ENCODE results near the gene ORM2.
"Not testable (repeated sequence)": the region's sequence is repeated elsewhere in the genome, so short reads cannot be mapped to it uniquely, and the experiment has no call there.

The ORM2 gene

GRCh38 chr9:114322831-114323531 is 6.7 kb upstream of the ORM2 start, which contains the start of gene ORM1:
Gene ORM1 (plus strand): TSS chr9:114323098. CDS start chr9:114323134, 36 bp downstream.
- H3K4me2 ChIP-seq (ENCODE audit: low read depth, low read length, poor library complexity, severe bottlenecking); H3K4me3 ChIP-seq (ENCODE audit: low read length, poor library complexity, severe bottlenecking); H3K27me3 ChIP-seq (ENCODE audit: insufficient read depth, low read length, poor library complexity, severe bottlenecking); H2AFZ ChIP-seq (ENCODE audit: low read length); H3K9me2 ChIP-seq (replicated peaks; ENCODE audit: low read depth, low read length); H3K4me1 ChIP-seq (ENCODE audit: insufficient read depth, low read length, poor library complexity, severe bottlenecking); H3K9ac ChIP-seq (ENCODE audit: low read depth, low read length, poor library complexity, severe bottlenecking); H3K36me3 ChIP-seq (ENCODE audit: insufficient read depth, low read length); H3K9me3 ChIP-seq (ENCODE audit: insufficient read depth, low read depth, low read length); H3F3A ChIP-seq (ENCODE audit: low read depth); H4K20me1 ChIP-seq (ENCODE audit: insufficient read depth, low read length, poor library complexity, severe bottlenecking); H3K79me2 ChIP-seq (ENCODE audit: insufficient read depth, low read length): not testable (repeated sequence)

GRCh38 chr9:114323849-114324248 is 5.8 kb upstream of the ORM2 start:
- H3K4me1 ChIP-seq (ENCODE audit: insufficient read depth, low read length, poor library complexity, severe bottlenecking); H3F3A ChIP-seq (ENCODE audit: low read depth); H3K9me2 ChIP-seq (replicated peaks; ENCODE audit: low read depth, low read length); H3K4me2 ChIP-seq (ENCODE audit: low read depth, low read length, poor library complexity, severe bottlenecking); H3K9me3 ChIP-seq (ENCODE audit: insufficient read depth, low read depth, low read length); H4K20me1 ChIP-seq (ENCODE audit: insufficient read depth, low read length, poor library complexity, severe bottlenecking); H3K9ac ChIP-seq (ENCODE audit: low read depth, low read length, poor library complexity, severe bottlenecking); H3K4me3 ChIP-seq (ENCODE audit: low read length, poor library complexity, severe bottlenecking); H3K79me2 ChIP-seq (ENCODE audit: insufficient read depth, low read length); H2AFZ ChIP-seq (ENCODE audit: low read length); H3K36me3 ChIP-seq (ENCODE audit: insufficient read depth, low read length); H3K27me3 ChIP-seq (ENCODE audit: insufficient read depth, low read length, poor library complexity, severe bottlenecking): not testable (repeated sequence)

DNA sequence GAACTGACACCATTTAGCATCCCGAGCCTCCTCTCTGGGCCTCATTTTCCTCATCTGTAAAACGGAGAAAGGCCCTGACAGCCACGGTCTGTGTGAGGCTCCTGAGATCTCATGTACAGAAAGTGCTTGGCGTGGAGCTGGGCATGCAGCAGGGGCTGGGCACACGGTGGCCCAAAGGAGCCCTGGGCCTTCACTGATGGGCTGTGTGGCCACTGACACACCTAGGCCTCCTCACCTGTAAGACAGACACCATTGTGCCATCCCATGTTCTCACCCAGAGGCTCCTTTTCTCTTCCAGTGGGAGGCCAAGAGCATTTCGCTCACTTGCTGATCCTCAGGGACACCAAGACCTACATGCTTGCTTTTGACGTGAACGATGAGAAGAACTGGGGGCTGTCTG is 5.2 kb upstream of the ORM2 start:
- H3K4me2 ChIP-seq (ENCODE audit: low read depth, low read length, poor library complexity, severe bottlenecking) = no peak overlapping the region
- no peaks in the 10 kb centered on the region for H4K20me1 ChIP-seq (ENCODE audit: insufficient read depth, low read length, poor library complexity, severe bottlenecking)
- H3K36me3 ChIP-seq (ENCODE audit: insufficient read depth, low read length) = no peaks in the 10 kb centered on the region
- H3K4me1 ChIP-seq (ENCODE audit: insufficient read depth, low read length, poor library complexity, severe bottlenecking) = no peaks in the 10 kb centered on the region
- H3K9ac ChIP-seq (ENCODE audit: low read depth, low read length, poor library complexity, severe bottlenecking) = no peak overlapping the region
- no peaks in the 10 kb centered on the region for H3K9me2 ChIP-seq (replicated peaks; ENCODE audit: low read depth, low read length)
- H2AFZ ChIP-seq (ENCODE audit: low read length) = no peak overlapping the region
- H3K4me3 ChIP-seq (ENCODE audit: low read length, poor library complexity, severe bottlenecking) = no peak overlapping the region
- H3K79me2 ChIP-seq (ENCODE audit: insufficient read depth, low read length) = no peaks in the 10 kb centered on the region
- no peaks in the 10 kb centered on the region for H3K9me3 ChIP-seq (ENCODE audit: insufficient read depth, low read depth, low read length)
- TF ChIP-seq EZH2phosphoT487 (IDR thresholded peaks at IDR 0.05; ENCODE audit: borderline replicate concordance) = no peak
- TF ChIP-seq, protein P1, sequence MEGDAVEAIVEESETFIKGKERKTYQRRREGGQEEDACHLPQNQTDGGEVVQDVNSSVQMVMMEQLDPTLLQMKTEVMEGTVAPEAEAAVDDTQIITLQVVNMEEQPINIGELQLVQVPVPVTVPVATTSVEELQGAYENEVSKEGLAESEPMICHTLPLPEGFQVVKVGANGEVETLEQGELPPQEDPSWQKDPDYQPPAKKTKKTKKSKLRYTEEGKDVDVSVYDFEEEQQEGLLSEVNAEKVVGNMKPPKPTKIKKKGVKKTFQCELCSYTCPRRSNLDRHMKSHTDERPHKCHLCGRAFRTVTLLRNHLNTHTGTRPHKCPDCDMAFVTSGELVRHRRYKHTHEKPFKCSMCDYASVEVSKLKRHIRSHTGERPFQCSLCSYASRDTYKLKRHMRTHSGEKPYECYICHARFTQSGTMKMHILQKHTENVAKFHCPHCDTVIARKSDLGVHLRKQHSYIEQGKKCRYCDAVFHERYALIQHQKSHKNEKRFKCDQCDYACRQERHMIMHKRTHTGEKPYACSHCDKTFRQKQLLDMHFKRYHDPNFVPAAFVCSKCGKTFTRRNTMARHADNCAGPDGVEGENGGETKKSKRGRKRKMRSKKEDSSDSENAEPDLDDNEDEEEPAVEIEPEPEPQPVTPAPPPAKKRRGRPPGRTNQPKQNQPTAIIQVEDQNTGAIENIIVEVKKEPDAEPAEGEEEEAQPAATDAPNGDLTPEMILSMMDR (conservative IDR thresholded peaks at IDR 0.05; ENCODE audit: low read length) = no peak
- H3K27me3 ChIP-seq (ENCODE audit: insufficient read depth, low read length, poor library complexity, severe bottlenecking) = no peaks in the 10 kb centered on the region
- no peaks in the 10 kb centered on the region for H3F3A ChIP-seq (ENCODE audit: low read depth)

DNA sequence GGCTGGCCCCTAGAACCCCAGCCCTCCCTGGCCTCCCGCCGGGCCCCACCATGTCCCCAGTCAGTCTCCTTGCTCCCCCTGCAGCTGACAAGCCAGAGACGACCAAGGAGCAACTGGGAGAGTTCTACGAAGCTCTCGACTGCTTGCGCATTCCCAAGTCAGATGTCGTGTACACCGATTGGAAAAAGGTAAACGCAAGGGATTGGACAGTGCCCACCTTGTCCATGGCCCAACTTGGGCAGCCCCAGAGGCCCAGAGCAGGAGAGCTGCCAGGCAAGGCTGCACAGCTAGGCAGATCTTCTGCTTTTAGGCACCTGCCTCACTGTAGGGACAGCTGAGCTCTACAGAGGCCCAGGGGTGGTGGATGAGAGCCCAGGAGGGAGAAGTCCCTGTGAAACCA is 4.7 kb upstream of the ORM2 start:
- not testable (repeated sequence) for H3K9me3 ChIP-seq (ENCODE audit: insufficient read depth, low read depth, low read length); H3K4me3 ChIP-seq (ENCODE audit: low read length, poor library complexity, severe bottlenecking); H4K20me1 ChIP-seq (ENCODE audit: insufficient read depth, low read length, poor library complexity, severe bottlenecking); H3K79me2 ChIP-seq (ENCODE audit: insufficient read depth, low read length); H2AFZ ChIP-seq (ENCODE audit: low read length); H3K36me3 ChIP-seq (ENCODE audit: insufficient read depth, low read length); H3K4me2 ChIP-seq (ENCODE audit: low read depth, low read length, poor library complexity, severe bottlenecking); H3K27me3 ChIP-seq (ENCODE audit: insufficient read depth, low read length, poor library complexity, severe bottlenecking); H3F3A ChIP-seq (ENCODE audit: low read depth); H3K9me2 ChIP-seq (replicated peaks; ENCODE audit: low read depth, low read length); H3K4me1 ChIP-seq (ENCODE audit: insufficient read depth, low read length, poor library complexity, severe bottlenecking); H3K9ac ChIP-seq (ENCODE audit: low read depth, low read length, poor library complexity, severe bottlenecking)

DNA sequence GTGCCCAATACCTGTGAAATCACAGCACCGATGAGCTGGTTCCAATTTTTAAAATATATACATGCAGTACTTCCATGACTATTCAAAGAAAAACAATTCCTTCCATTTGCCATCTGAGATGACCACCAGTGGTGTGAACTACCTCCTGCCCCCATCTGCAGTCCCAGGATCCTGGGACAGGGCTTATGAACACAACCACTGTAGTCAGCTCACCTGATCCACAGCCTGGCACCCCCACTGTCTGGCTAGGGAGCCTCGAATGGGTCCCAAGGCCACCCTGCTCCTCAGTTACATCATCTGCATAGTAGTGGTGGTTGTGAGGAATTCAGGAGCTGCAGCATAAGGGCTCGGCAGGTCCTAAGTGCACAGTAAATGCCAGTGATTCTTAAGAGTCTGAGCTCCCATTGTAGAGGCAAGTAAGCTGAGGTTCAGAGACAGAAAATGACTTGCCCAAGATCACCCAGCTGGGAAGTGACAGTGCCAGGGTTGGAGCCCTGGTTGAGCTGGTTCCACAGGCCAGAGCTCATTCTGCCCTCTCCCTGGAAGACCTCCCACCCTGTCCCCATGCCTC is 3.9 kb upstream of the ORM2 start:
- H4K20me1 ChIP-seq (ENCODE audit: insufficient read depth, low read length, poor library complexity, severe bottlenecking); H3K27me3 ChIP-seq (ENCODE audit: insufficient read depth, low read length, poor library complexity, severe bottlenecking): not testable (repeated sequence)

More for the DNA sequence above, 3.9 kb upstream of the ORM2 start:
- H3K79me2 ChIP-seq (ENCODE audit: insufficient read depth, low read length); H2AFZ ChIP-seq (ENCODE audit: low read length); H3K4me1 ChIP-seq (ENCODE audit: insufficient read depth, low read length, poor library complexity, severe bottlenecking); H3K4me2 ChIP-seq (ENCODE audit: low read depth, low read length, poor library complexity, severe bottlenecking); H3K36me3 ChIP-seq (ENCODE audit: insufficient read depth, low read length); H3K4me3 ChIP-seq (ENCODE audit: low read length, poor library complexity, severe bottlenecking); H3K9me3 ChIP-seq (ENCODE audit: insufficient read depth, low read depth, low read length); H3K9me2 ChIP-seq (replicated peaks; ENCODE audit: low read depth, low read length); H3F3A ChIP-seq (ENCODE audit: low read depth); H3K9ac ChIP-seq (ENCODE audit: low read depth, low read length, poor library complexity, severe bottlenecking): not testable (repeated sequence)

Data from Loucy (cell line).